ENCODE data around the gene PEDS1.
"Not testable (repeated sequence)": the region's sequence is repeated elsewhere in the genome, so short reads cannot be mapped to it uniquely, and the experiment has no call there.

The PEDS1 gene

GRCh38 chr20:50190251-50191064, 36.9 kb upstream of the PEDS1 start, which contains the start of gene CEBPB:
Gene CEBPB (plus strand): TSS chr20:50190830. CDS start chr20:50191034, 204 bp downstream.
- DNase-seq (ENCODE audit: low read depth), result peak; percentile 73

- DNase-seq (ENCODE audit: low read depth), result no peak
These were observed 36.2 kb upstream of the PEDS1 start for GRCh38 chr20:50189681-50190250.

- no peak for DNase-seq (ENCODE audit: low read depth)
These were observed 35.6 kb upstream of the PEDS1 start for GRCh38 chr20:50188879-50189680.

GRCh38 chr20:50188287-50188688, 34.8 kb upstream of the PEDS1 start:
- DNase-seq (ENCODE audit: low read depth), result no peak

- DNase-seq (ENCODE audit: low read depth), result no peak
These were observed 34.0 kb upstream of the PEDS1 start for GRCh38 chr20:50187403-50188051.

- no peak for DNase-seq (ENCODE audit: low read depth)
These were observed 33.5 kb upstream of the PEDS1 start for GRCh38 chr20:50186987-50187402.

GRCh38 chr20:50186151-50186885, 32.8 kb upstream of the PEDS1 start:
- peak; percentile 90 for DNase-seq (ENCODE audit: low read depth)

GRCh38 chr20:50185426-50185825, 31.9 kb upstream of the PEDS1 start:
- no peak for DNase-seq (ENCODE audit: low read depth)

GRCh38 chr20:50182346-50182745, 28.8 kb upstream of the PEDS1 start:
- DNase-seq (ENCODE audit: low read depth), result no peak

- no peak for DNase-seq (ENCODE audit: low read depth)
These were observed 27.8 kb upstream of the PEDS1 start for GRCh38 chr20:50181344-50181743.

- DNase-seq (ENCODE audit: low read depth), result not testable (repeated sequence)
These were observed 25.1 kb upstream of the PEDS1 start for GRCh38 chr20:50178672-50179071.

GRCh38 chr20:50175938-50176933, 22.7 kb upstream of the PEDS1 start:
- no peak for DNase-seq (ENCODE audit: low read depth)

- no peak for DNase-seq (ENCODE audit: low read depth)
These were observed 20.9 kb upstream of the PEDS1 start for GRCh38 chr20:50174456-50174855.

- no peak for DNase-seq (ENCODE audit: low read depth)
These were observed 19.0 kb upstream of the PEDS1 start for GRCh38 chr20:50172347-50173013.

- DNase-seq (ENCODE audit: low read depth), result no peak
These were observed 17.2 kb upstream of the PEDS1 start for GRCh38 chr20:50170549-50171220.

- peak; percentile 71 for DNase-seq (ENCODE audit: low read depth)
These were observed 15.9 kb upstream of the PEDS1 start for GRCh38 chr20:50169329-50169823.

- peak; percentile 69 for DNase-seq (ENCODE audit: low read depth)
These were observed 12.4 kb upstream of the PEDS1 start for GRCh38 chr20:50165684-50166554.

Data from stimulated activated CD8-positive, alpha-beta memory T cell treated with anti-CD3 and anti-CD28 coated beads, Interleukin-12 subunit alpha, Interleukin-12 subunit beta, amount 100 ng/mL, for 1 hour (primary cell).